Midbrain (tissue), 1 donor: ENCODE measurements around the gene ZNF91.
"Not testable (repeated sequence)": the region's sequence is repeated elsewhere in the genome, so short reads cannot be mapped to it uniquely, and the experiment has no call there.

Experiments
- DNase-seq: peaks from one replicate; lab custom pipeline; 2025; lab: John Stamatoyannopoulos, UW

Gene ZNF91

GRCh38 chr19:23395041-23395721 is at the start of gene ZNF91:
TSS of gene ZNF91 (minus strand) at chr19:23395471. CDS start at chr19:23395354, 117 bp downstream.
- peak; percentile 98 for DNase-seq

- no peak for DNase-seq
Measured at GRCh38 chr19:23440791-23441190, 45.5 kb upstream of the ZNF91 start.

DNA sequence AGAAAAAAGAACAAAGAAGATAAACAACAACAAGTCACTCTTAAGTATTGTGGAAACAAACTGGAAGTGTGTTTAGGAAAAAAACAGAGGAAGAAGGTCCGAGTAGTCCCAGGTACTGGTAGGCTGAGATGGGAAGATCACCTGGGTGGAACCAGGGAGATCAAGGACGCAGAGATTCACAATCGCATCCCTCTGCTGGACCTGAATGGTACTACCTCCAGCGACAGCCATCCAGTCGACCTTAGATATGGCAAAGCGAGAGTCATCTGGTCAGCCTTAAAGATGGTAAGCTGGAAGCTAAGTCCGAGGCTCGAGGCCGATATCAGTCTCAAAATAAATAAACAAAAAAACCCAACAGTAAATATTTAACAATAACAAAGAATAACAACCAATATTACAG is 44.9 kb upstream of the ZNF91 start:
- DNase-seq = no peak

DNA sequence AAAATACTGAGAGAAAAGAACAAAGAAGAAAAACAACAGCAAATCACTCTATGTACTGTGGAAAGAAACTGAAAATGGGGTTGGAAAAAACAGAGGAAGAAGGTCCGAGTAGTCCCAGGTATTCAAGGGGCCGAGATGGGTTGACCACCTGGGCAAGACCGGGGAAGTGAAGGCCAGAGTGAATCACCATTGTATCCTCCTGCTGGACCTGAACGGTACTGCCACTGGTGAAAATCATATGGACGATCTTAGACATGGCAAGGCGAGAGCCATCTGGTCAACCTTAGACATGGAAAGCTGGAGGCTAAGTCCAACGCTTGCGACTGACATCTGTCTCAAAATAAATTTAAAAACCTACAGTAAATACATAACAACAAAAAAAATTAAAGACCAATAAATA is 44.4 kb upstream of the ZNF91 start:
- no peak for DNase-seq

GRCh38 chr19:23437901-23438300 is 42.6 kb upstream of the ZNF91 start:
- no peak for DNase-seq

- no peak for DNase-seq
Measured at GRCh38 chr19:23436944-23437343, 41.7 kb upstream of the ZNF91 start.

- no peak for DNase-seq
Measured at GRCh38 chr19:23436318-23436717, 41.0 kb upstream of the ZNF91 start.

DNA sequence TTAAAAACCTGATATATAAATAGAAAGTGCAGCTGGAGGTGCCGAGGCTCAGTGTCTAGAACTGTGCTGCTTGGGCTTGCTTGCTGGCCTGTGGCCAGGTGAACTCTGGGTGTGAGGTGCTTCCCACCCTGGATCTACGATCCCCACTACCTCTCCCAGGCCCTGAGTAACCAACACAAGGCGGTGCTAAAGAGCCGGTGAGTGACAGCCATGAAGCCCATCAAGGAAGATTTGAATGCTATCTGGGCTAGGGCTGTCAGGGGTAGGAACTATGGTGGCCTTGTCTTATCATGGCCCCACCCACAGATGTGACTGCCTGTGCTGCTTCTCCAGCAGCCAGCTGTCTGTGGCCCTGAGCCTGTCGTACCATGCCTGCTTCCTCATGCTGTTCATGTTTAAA is 25.6 kb upstream of the ZNF91 start:
- no peak for DNase-seq

GRCh38 chr19:23419261-23419660 is 24.0 kb upstream of the ZNF91 start:
- not testable (repeated sequence) for DNase-seq

- no peak for DNase-seq
Measured at GRCh38 chr19:23415561-23416191, 20.4 kb upstream of the ZNF91 start.

DNA sequence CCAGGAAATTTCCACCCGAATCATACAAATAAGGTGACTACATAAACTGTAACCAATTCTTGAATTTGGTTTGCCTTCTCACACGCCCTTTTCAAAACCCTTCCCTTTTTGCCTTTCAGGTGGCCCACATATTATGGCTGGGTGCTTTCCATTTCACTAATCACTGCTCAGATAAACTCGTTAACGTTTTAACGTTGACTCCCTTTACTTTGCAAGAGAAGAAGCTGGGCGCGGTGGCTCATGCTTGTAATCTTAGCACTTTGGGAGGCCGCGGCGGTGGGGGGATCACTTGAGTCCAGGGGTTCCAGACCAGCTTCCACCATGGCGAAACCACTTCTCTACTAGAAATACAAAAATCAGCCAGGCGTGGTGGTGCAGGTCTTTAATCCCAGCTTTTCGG is 19.8 kb upstream of the ZNF91 start:
- DNase-seq = no peak

- DNase-seq = no peak
Measured at GRCh38 chr19:23410155-23410554, 14.9 kb upstream of the ZNF91 start.

DNA sequence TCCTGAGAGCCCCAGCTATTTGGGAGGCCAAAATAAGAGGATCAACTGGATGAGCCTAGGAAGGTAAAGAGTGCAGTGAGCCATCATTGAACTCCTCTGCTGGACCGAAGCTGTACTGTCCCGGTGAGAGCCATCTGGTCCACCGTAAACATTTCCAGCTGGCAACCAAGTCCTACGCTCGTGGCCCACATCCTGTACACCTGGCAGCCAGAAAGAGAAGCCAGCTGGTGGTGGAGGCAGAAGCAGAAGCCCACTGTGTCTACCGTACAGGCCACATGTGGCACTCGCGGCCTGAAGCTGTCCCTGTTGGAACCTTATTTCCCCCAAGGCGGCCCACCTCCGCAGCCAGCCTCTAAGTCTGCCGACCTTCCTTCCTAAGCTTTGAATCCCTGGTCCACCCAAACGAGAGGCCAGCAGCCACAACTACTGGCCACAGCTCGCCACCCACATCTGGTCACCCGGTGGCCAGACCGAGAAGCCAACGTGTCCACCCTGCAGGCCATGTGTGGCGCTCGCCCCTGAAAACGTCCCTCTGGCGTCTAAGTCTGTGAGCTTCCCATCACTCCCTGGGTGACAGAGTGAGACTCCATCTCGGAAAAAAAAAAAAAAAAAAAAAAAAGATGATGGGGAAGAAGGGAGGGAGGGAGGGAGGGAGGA is 14.2 kb upstream of the ZNF91 start:
- no peak for DNase-seq

- no peak for DNase-seq
Measured at GRCh38 chr19:23407616-23408133, 12.4 kb upstream of the ZNF91 start.

DNA sequence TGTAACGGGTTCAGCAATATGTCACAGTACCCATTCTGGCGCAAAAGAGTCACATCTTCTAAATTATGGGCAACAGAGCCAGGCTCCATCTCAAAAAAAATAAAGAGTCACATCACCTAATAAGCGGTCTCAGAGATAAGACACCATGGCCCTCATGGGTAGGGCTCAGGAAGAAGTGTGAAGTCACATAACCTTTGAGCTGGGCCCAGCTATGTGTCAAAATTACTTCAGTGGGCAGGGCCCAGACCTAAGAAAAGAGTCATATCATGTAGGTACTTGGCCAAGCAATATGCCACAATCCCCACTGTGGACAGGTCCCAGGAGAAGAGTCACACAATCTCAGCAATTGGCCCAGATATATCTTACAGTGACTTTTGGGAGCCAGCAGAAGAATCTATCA is 11.4 kb upstream of the ZNF91 start:
- no peak for DNase-seq

DNA sequence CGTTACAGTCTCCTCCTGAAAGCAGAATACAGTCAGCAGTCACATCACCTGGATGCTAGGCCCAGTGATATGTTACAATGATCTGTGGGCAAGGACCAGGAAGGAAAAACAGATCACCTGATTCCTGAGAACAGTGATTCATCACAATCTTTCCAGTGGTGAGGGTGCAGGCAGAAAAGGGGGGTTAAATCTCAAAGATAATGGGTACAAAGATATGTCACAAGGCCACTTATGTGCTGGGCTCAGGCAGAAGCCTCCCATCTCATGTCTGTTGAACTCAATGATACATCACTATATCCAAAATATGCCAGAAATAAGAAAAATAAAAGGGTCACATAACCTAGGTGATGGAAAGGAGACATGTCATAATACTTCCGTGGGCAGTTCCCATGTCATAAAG is 10.8 kb upstream of the ZNF91 start:
- DNase-seq = no peak

GRCh38 chr19:23404676-23405075 is 9.4 kb upstream of the ZNF91 start:
- no peak for DNase-seq

DNA sequence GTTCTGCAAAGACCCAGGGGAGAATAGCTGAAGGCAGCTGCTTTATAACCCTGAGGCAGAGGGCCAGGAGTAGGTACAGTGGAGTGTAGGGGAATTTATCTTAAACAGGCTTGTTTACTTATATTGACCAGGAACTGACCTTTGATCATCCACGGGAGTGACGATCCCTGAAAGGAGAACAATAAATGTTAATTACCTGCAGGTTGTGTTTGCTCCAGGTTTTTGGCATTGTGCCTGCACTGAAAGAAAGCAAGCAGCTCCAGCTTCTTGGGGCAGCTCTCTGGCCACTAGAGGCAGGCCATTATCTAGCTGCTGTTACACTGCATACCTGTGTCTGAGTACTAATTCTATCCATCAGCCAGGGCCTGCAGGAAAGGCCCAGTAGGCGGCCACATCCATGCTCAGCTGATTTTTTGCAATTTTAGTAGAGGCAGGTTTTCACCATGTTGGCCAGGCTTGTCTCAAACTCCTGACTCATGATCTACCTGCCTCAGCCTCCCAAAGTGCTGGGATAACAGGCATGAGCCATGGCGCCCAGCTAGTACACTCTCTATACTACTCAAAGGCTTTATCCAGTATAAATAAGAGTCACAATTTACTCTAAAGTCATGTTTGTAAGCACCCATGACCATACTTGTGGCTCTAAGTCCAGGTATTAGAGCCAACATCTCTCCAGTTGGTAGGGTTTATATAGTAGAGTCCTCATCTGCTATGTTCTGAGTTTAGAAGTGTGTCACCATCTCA is 8.5 kb upstream of the ZNF91 start:
- no peak for DNase-seq

DNA sequence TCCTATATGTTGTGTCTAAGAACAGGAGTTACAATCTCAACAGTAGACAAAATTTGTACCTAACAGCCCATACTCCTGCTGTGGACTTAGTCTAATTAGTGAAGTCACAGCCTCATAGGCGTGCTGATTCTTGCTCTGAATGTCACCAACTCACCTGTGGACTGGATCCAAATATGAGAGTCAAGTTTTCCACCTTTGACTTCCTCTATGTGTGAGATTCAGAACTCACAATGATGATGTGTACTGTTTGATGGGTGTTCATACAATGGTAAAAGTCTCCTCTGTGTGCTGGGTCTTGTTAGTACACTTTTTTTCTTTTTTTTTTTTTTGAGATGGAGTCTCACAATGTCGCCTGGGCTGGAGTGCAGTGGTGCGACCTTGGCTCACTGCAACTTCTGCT is 7.8 kb upstream of the ZNF91 start:
- no peak for DNase-seq

DNA sequence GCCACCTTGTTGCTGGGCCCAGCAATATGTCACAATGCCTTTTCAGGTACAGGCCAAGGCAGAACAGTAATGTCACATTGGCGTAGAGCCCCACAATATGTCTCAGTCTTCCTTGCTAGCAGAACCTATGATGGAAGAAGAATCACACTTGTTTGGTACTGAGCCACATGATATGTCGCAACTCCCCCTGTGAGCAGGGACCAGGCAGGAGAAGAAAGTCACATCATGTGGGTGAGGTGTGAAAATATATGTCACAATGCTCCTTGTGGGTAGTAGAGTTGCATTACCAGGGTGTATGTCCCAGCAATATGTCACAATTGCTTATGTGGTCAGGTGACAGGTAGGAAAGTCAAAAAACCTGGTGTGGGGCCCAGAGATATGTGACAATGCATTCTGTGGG is 7.1 kb upstream of the ZNF91 start:
- DNase-seq = no peak

DNA sequence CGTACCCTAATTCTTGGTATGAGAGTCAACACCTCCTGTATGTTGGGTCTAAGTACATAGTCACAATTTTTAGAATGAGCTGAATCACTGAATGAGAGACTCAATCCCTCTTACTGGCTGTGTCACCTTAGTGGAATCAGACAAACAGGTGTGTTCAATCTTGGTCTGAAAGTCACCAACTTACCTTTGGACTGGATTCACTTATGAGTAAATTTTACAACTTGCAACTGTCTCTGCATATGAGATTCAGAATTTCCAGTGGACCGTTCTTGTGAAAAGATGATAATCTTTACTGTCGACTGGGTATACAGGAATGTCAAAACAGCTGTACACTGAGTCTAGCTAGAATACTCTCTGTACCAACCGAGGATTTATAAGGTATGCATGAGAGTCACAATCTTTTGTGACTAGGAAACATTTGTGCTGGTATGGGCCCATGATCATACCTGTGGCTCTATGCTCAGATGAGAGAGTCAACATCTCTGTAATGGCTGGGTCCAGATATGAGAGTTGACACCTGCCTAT is 5.9 kb upstream of the ZNF91 start:
- DNase-seq = no peak

DNA sequence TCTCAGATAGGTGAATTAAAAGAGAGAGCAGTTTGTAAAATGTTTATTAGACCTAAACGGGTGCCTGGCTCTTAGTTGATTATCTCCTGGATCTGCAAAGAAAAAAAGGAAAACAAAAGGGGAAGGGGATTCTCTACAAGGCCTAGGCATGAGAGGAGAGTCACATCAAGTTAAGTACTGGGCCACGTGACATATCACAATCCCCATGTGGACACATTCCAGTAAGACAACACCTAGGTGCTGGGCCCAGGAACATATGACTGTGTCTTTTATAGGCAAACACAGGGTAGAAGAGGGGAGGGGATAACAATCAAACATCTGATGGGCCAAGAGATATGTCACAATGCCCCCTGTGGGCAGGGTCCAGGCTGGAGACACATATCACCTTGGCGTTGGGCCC is 4.2 kb upstream of the ZNF91 start:
- no peak for DNase-seq
